Measurements from ENCODE around the gene COMMD7. TPM values are rescaled to one million over a fixed set of nuclear protein-coding genes. Genes with fewer than 3 reads are reported as not detected.
"Not testable (repeated sequence)": the region's sequence is repeated elsewhere in the genome, so short reads cannot be mapped to it uniquely, and the experiment has no call there.

The COMMD7 gene
- total RNA-seq, 1 experiment from 2014 or later = 52.6 TPM

GRCh38 chr20:32775336-32775991 is 32.2 kb upstream of the COMMD7 start:
- Histone ChIP-seq H3K36me3 (replicated peaks; ENCODE audit: control insufficient read depth, insufficient read depth, low read length) (peaks cover 55% of the 10 kb centered on the region), H3K4me3 (ENCODE audit: insufficient read depth, low read depth, low read length) (no peak overlapping the region), H3K27me3 (ENCODE audit: control insufficient read depth, insufficient read depth, low read length) (no peaks in the 10 kb centered on the region)
- DNase-seq = no peak

GRCh38 chr20:32773855-32774254 is 30.6 kb upstream of the COMMD7 start:
- Histone ChIP-seq H3K4me3 (ENCODE audit: insufficient read depth, low read depth, low read length) (no peak overlapping the region), H3K36me3 (replicated peaks; ENCODE audit: control insufficient read depth, insufficient read depth, low read length) (peaks cover 42% of the 10 kb centered on the region), H3K27me3 (ENCODE audit: control insufficient read depth, insufficient read depth, low read length) (no peaks in the 10 kb centered on the region)
- DNase-seq = no peak

DNA sequence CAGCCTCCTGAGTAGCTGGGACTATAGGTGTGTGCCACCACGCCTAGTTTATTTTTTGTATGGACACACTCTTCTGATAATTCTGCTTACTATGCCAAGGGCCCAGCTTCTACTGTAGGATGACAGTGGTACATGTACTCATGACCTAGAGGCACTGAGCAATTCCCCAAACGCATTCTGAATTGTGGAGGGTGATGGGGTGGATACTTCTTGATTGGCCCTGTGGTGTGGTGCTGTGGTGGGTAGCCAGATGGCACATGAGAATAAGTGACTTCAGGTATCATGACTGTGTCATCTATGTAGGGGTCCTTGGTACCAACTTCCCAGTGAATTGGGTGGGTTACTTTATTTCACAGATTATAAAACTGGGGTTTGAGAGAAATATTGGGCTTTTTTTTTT is 30.0 kb upstream of the COMMD7 start:
- no peak overlapping the region for H3K4me3 ChIP-seq (ENCODE audit: insufficient read depth, low read depth, low read length)
- H3K27me3 ChIP-seq (ENCODE audit: control insufficient read depth, insufficient read depth, low read length) = no peaks in the 10 kb centered on the region
- DNase-seq = no peak
- H3K36me3 ChIP-seq (replicated peaks; ENCODE audit: control insufficient read depth, insufficient read depth, low read length) = peaks cover 42% of the 10 kb centered on the region

GRCh38 chr20:32772046-32772445 is 28.8 kb upstream of the COMMD7 start:
- DNase-seq = no peak
- Histone ChIP-seq H3K4me3 (ENCODE audit: insufficient read depth, low read depth, low read length) (no peak overlapping the region), H3K36me3 (replicated peaks; ENCODE audit: control insufficient read depth, insufficient read depth, low read length) (peaks cover 41% of the 10 kb centered on the region), H3K27me3 (ENCODE audit: control insufficient read depth, insufficient read depth, low read length) (no peaks in the 10 kb centered on the region)

DNA sequence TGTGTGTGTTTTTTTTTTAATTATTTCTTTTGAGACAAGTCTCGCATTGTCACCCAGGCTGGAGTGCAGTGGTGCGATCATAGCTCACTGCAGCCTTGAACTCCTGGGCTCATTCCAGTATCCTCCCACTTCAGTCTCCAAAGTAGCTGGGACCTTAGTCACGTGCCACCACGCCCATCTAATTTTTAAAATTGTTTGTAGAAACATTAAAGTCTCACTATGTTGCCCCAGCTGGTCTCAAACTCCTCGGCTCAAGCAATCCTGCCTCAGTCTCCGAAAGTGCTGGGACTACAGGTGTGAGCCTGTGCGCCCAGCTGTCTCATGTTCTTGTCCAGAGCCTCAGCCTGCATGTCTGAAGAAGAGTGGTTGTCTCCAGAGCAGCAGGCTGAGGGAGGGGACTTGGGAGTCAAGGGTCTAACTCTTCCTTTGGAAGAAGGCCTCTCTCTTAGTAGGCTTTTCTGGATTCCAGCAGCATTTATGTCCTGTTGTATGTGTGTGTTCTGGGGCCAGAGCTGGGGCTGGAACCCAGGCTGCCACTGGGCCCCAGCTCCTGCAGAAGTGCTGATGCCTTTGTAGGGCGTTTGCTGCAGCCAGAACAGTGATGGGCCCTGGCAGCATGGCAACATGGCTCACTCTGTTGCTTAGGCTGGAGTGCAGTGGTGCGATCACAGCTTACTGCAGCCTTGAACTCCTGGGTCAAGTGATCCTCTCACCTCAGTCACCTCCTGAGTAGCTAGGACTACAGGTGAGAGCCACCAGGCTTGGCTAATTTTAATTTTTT is 24.3 kb upstream of the COMMD7 start:
- no peak for DNase-seq
- H3K4me3 ChIP-seq (ENCODE audit: insufficient read depth, low read depth, low read length) = no peak overlapping the region
- no peaks in the 10 kb centered on the region for H3K27me3 ChIP-seq (ENCODE audit: control insufficient read depth, insufficient read depth, low read length)
- H3K36me3 ChIP-seq (replicated peaks; ENCODE audit: control insufficient read depth, insufficient read depth, low read length) = peaks cover 51% of the 10 kb centered on the region

DNA sequence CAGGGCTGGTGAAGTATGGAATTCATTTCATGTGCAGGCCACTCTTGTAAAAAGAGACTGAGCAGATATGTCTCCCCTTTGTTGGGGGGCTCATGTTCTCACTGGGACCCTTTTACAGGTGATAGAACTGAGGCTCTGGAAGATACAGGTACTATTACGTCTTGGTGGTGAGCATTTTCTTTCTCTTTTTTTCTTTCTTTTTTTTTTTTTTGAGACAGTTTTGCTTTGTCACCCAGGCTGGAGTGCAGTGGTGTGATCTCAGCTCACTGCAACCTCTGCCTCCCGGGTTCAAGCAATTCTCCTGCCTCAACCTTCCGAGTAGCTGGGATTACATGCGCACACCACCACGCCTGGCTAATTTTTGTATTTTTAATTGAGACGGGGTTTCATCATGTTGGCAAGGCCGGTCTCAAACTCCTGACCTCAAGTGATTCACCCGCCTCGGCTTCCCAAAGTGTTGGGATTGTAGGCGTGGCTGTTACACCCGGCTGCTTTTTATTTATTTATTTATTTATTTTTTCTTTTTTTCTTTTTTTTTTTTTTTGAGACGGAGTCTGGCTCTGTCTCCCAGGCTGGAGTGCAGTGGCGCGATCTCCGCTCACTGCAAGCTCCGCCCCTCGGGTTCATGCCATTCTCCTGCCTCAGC is 22.1 kb upstream of the COMMD7 start:
- H3K27me3 ChIP-seq (ENCODE audit: control insufficient read depth, insufficient read depth, low read length); DNase-seq: not testable (repeated sequence)
- peak overlapping the region; percentile 98 for H3K4me3 ChIP-seq (ENCODE audit: insufficient read depth, low read depth, low read length)
- H3K36me3 ChIP-seq (replicated peaks; ENCODE audit: control insufficient read depth, insufficient read depth, low read length) = peaks cover 42% of the 10 kb centered on the region

DNA sequence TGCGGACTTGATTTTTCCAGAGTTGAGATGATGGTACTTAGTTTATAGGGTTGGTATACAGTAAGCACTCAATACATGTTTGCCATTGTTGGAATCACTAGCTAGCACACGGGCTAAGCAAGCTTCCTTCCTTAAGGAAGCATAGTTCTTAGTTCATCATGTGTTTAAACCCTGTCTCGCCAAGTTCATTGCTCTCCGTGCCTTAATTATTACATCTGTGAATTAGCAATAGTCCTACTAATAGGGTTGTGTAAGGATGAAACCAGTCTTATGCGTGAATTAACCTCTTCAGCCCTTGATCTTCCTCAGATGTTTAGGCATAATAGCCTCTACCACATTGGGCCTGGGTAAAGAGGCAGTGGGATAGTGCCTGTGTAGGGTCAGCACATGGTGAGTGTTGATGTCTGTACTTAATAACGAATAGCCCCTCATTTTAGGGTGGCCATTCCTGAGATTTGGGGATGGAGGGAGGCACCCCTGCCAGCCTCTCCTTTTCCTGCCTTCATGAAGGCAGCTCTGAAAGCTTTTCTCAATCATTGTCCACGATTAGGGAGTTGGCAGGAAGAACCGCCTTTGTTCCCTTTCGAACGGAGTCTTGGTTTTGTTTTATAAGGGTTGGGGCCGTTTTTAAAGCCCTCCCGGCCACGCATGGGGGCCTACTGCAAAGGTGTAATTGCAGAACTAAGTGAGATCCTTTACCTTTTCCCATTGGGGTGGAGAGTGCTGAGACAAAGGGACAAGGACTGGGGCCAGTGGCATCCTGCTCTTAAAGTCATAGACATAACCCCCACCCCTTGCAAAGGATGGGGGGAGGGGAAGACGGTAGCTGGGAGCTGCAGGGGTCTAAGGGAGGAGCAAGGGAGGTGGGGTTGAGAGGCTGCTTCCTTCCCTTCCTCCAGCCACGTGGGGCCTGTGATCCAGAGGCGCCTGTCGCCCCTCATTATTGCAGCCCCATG is 21.0 kb upstream of the COMMD7 start:
- H3K36me3 ChIP-seq (replicated peaks; ENCODE audit: control insufficient read depth, insufficient read depth, low read length) = peaks cover 41% of the 10 kb centered on the region
- DNase-seq = peak; percentile 93
- H3K4me3 ChIP-seq (ENCODE audit: insufficient read depth, low read depth, low read length) = peak overlapping the region; percentile 98
- H3K27me3 ChIP-seq (ENCODE audit: control insufficient read depth, insufficient read depth, low read length) = no peaks in the 10 kb centered on the region

DNA sequence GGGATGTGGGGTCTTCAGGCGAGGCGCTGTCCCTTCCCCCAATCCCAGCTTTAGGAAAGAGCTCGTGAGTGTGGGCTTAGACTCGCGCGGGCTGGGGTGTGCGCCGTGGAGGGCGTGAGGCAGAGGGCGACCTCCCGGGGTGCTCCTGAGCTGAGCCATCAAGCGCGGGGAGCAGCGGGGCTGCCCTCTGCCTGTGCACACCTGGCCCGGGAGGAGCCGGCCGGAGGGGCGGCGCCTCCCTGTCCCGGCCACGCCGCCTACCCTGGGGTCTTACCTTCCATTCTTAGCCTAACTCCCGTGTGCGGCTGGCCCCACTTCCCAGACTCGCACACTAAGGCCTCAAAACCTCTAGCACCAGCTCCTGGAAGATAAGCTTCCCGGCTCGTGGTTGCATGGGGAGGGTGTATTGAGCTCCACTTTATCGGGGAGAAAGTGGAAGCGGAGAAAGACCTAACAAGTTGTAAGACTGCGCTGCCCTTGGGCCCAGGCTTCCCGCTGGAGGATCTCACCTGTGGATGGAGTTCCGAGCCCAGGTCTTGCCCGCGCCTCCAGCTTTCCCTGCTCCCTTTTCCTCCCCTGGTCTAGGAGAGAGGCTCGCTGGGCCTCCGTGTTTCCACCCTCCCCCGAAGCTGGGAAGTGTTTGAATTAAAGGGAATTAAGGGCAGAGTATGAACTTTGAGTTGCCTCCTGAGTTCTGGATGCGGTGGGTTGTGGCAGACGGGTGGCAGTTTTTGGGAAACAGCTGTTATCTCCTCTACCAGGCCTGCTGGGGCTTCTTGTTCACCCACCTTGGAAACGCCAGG is 20.1 kb upstream of the COMMD7 start:
- Histone ChIP-seq H3K36me3 (replicated peaks; ENCODE audit: control insufficient read depth, insufficient read depth, low read length) (peaks cover 36% of the 10 kb centered on the region), H3K27me3 (ENCODE audit: control insufficient read depth, insufficient read depth, low read length) (no peaks in the 10 kb centered on the region), H3K4me3 (ENCODE audit: insufficient read depth, low read depth, low read length) (peak overlapping the region; percentile 98)
- DNase-seq = peak; percentile 81

- Histone ChIP-seq H3K4me3 (ENCODE audit: insufficient read depth, low read depth, low read length) (peak overlapping the region; percentile 98), H3K36me3 (replicated peaks; ENCODE audit: control insufficient read depth, insufficient read depth, low read length) (peaks cover 32% of the 10 kb centered on the region)
- DNase-seq = peak; percentile 62
Observed at GRCh38 chr20:32762754-32763201, 19.5 kb upstream of the COMMD7 start.

GRCh38 chr20:32761831-32762753 is 18.8 kb upstream of the COMMD7 start, which contains the start of gene DNMT3B:
TSS of gene DNMT3B (plus strand) at chr20:32762385. CDS start at chr20:32780324, 17,939 bp downstream.
- peak; percentile 100 for DNase-seq
- peak within 1 kb of the TSS; percentile 98 for H3K4me3 ChIP-seq (ENCODE audit: insufficient read depth, low read depth, low read length)
- peaks cover 27% of the 10 kb centered on the region for H3K36me3 ChIP-seq (replicated peaks; ENCODE audit: control insufficient read depth, insufficient read depth, low read length)
- no peaks in the 10 kb centered on the region for H3K27me3 ChIP-seq (ENCODE audit: control insufficient read depth, insufficient read depth, low read length)

More at GRCh38 chr20:32762754-32763201, 19.5 kb upstream of the COMMD7 start:
- no peaks in the 10 kb centered on the region for H3K27me3 ChIP-seq (ENCODE audit: control insufficient read depth, insufficient read depth, low read length)

GRCh38 chr20:32761417-32761830 is 18.2 kb upstream of the COMMD7 start:
- Histone ChIP-seq H3K4me3 (ENCODE audit: insufficient read depth, low read depth, low read length) (peak overlapping the region; percentile 58), H3K36me3 (replicated peaks; ENCODE audit: control insufficient read depth, insufficient read depth, low read length) (peaks cover 24% of the 10 kb centered on the region), H3K27me3 (ENCODE audit: control insufficient read depth, insufficient read depth, low read length) (no peaks in the 10 kb centered on the region)
- DNase-seq = no peak

GRCh38 chr20:32756156-32756555 is 12.9 kb upstream of the COMMD7 start:
- DNase-seq = no peak
- Histone ChIP-seq H3K36me3 (replicated peaks; ENCODE audit: control insufficient read depth, insufficient read depth, low read length) (no peaks in the 10 kb centered on the region), H3K4me3 (ENCODE audit: insufficient read depth, low read depth, low read length) (no peak overlapping the region), H3K27me3 (ENCODE audit: control insufficient read depth, insufficient read depth, low read length) (no peaks in the 10 kb centered on the region)

Measured in H7 (cell line).